H1 (cell line): ENCODE data around the gene BCL2. TPM values are rescaled to one million over a fixed set of nuclear protein-coding genes. Genes with fewer than 3 reads are reported as not detected.
A peak's percentile ranks its signal among the peaks of the same experiment; 100 is the strongest.

ENCODE experiments used
- CTCF ChIA-PET: fragments of 300-600 bp; sonication (Branson Sonifier 250); formaldehyde crosslinking; loops from one replicate; lab custom pipeline; 2021; ENCODE audit not compliant: partially characterized antibody; lab: Charles Lee
- POLR2A ChIA-PET: fragments of 300-600 bp; sonication (Branson Sonifier 250); formaldehyde crosslinking; loops from one replicate; lab custom pipeline; 2021; ENCODE audit warnings: inconsistent platforms; ENCODE audit not compliant: partially characterized antibody; lab: Charles Lee
- DNase-seq, 2 experiments: peaks; one replicate each; pipeline versions ENCODE4 v3.0.0 to v3.0.0-alpha.2; 2010 to 2022; ENCODE audit warnings: low spot score in 2 of 2, low read depth in 1 of 2, mixed read lengths in 1 of 2
- FAIRE-seq: peaks from 2 replicates; lab custom pipeline; 2011; peaks lifted over from hg19 to GRCh38; lab: Jason Lieb, UNC
- H2AFZ ChIP-seq: 2 replicates; pipeline ENCODE4 v1.8.1; 2012; ENCODE audit warnings: low read length, inconsistent platforms
- H2AK5ac ChIP-seq: 2 replicates; pipeline ENCODE4 v1.6.1; 2013; ENCODE audit warnings: low read depth, low read length
- H2BK120ac ChIP-seq: replicated peaks from 2 replicates; pipeline ENCODE3; 2013; ENCODE audit warnings: low read depth, low read length, inconsistent platforms
- H2BK12ac ChIP-seq: 2 replicates; pipeline ENCODE4 v1.6.1; 2013; ENCODE audit warnings: low read depth, low read length
- H2BK15ac ChIP-seq: 2 replicates; pipeline ENCODE4 v1.6.1; 2013; ENCODE audit warnings: low read length
- H2BK20ac ChIP-seq: 2 replicates; pipeline ENCODE4 v1.6.1; 2013; ENCODE audit warnings: low read length
- H2BK5ac ChIP-seq: 2 replicates; pipeline ENCODE4 v1.6.1; 2013; ENCODE audit warnings: low read depth, low read length
- H3K14ac ChIP-seq: 2 replicates; pipeline ENCODE4 v1.6.1; 2013; ENCODE audit warnings: inconsistent platforms; ENCODE audit not compliant: insufficient read length
- H3K18ac ChIP-seq: 2 replicates; pipeline ENCODE4 v1.6.1; 2013; ENCODE audit warnings: low read length; ENCODE audit errors: extremely low read depth
- H3K23ac ChIP-seq: 2 replicates; pipeline ENCODE4 v1.6.1; 2013; ENCODE audit warnings: inconsistent platforms; ENCODE audit not compliant: insufficient read length
- H3K23me2 ChIP-seq: 2 replicates; pipeline ENCODE4 v1.6.1; 2013; ENCODE audit warnings: low read depth, low read length
- H3K27ac ChIP-seq: 2 replicates; pipeline ENCODE4 v1.6.1; 2011; ENCODE audit warnings: low read depth, low read length, inconsistent platforms
- H3K27me3 ChIP-seq, 4 experiments: replicated peaks in 1 of 4; 1 replicate in 1 of 4; 2 replicates in 3 of 4; pipeline versions ENCODE4 v1.6.1 to v1.8.1; 2011 to 2013; ENCODE audit warnings: low read length in 3 of 4, mild to moderate bottlenecking in 3 of 4, inconsistent platforms in 2 of 4, mixed read lengths in 2 of 4, moderate library complexity in 1 of 4; ENCODE audit not compliant: control insufficient read depth in 3 of 4, insufficient read depth in 3 of 4; ENCODE audit errors: extremely low read depth in 1 of 4
- H3K36me3 ChIP-seq, 4 experiments: 2 replicates each; pipeline versions ENCODE4 v1.6.1 to v1.8.1; 2011 to 2013; ENCODE audit warnings: mild to moderate bottlenecking in 4 of 4, low read length in 3 of 4, moderate library complexity in 2 of 4, control low read depth in 1 of 4, inconsistent platforms in 1 of 4; ENCODE audit not compliant: insufficient read depth in 4 of 4, control insufficient read depth in 2 of 4
- H3K4ac ChIP-seq: replicated peaks from 2 replicates; pipeline ENCODE3; 2013; ENCODE audit warnings: low read length, low read depth, mixed read lengths, inconsistent platforms; ENCODE audit not compliant: insufficient read length
- H3K4me1 ChIP-seq, 4 experiments: replicated peaks in 1 of 4; 1 replicate in 1 of 4; 2 replicates in 3 of 4; pipeline versions ENCODE4 v1.6.1 to v1.8.1; 2011 to 2013; ENCODE audit warnings: low read length in 3 of 4, inconsistent platforms in 2 of 4, mixed read lengths in 1 of 4; ENCODE audit not compliant: insufficient read depth in 4 of 4, control insufficient read depth in 3 of 4
- H3K4me2 ChIP-seq, 2 experiments: 2 replicates each; pipeline versions ENCODE4 v1.6.1 to v1.8.1; 2011 to 2013; ENCODE audit warnings: low read depth in 2 of 2, low read length in 2 of 2, control low read depth in 1 of 2, inconsistent platforms in 1 of 2, mild to moderate bottlenecking in 1 of 2; ENCODE audit not compliant: insufficient read depth in 1 of 2
- H3K4me3 ChIP-seq, 4 experiments: fragments of 200-600, 300-600 bp in 1 of 4; sonication (generic), shearing (Covaris generic), sonication (Bioruptor Twin) in 1 of 4; 2 replicates each; pipeline versions ENCODE4 v1.5.1 to v1.8.1; 2011 to 2016; ENCODE audit warnings: low read length in 4 of 4, low read depth in 3 of 4, control low read depth in 2 of 4, inconsistent platforms in 2 of 4, mild to moderate bottlenecking in 2 of 4, mixed read lengths in 1 of 4, moderate library complexity in 1 of 4; ENCODE audit not compliant: insufficient read depth in 2 of 4; ENCODE audit errors: extremely low read depth in 1 of 4
- H3K56ac ChIP-seq: replicated peaks from 2 replicates; pipeline ENCODE3; 2013; ENCODE audit warnings: low read depth, mild to moderate bottlenecking, mixed read lengths, low read length, inconsistent platforms; ENCODE audit not compliant: insufficient read length
- H3K79me1 ChIP-seq: 2 replicates; pipeline ENCODE4 v1.6.1; 2013; ENCODE audit warnings: low read depth, low read length, control low read depth
- H3K79me2 ChIP-seq, 2 experiments: 2 replicates each; pipeline versions ENCODE4 v1.6.1 to v1.8.1; 2012 to 2013; ENCODE audit warnings: low read length in 2 of 2, mild to moderate bottlenecking in 2 of 2, inconsistent platforms in 1 of 2; ENCODE audit not compliant: insufficient read depth in 2 of 2, control insufficient read depth in 1 of 2
- H3K9ac ChIP-seq, 4 experiments: replicated peaks in 1 of 4; 1 replicate in 1 of 4; 2 replicates in 3 of 4; pipeline versions ENCODE4 v1.6.1 to v1.8.1; 2011 to 2013; ENCODE audit warnings: low read depth in 3 of 4, low read length in 3 of 4, control low read depth in 2 of 4, mild to moderate bottlenecking in 2 of 4, moderate library complexity in 2 of 4, inconsistent platforms in 1 of 4; ENCODE audit errors: extremely low read depth in 1 of 4
- H3K9me3 ChIP-seq, 2 experiments: 2 replicates each; pipeline versions ENCODE4 v1.6.1 to v1.8.1; 2012 to 2013; ENCODE audit warnings: mild to moderate bottlenecking in 2 of 2, moderate library complexity in 2 of 2, control low read depth in 1 of 2, inconsistent platforms in 1 of 2, low read depth in 1 of 2, low read length in 1 of 2, mixed read lengths in 1 of 2; ENCODE audit not compliant: insufficient read depth in 2 of 2
- H4K20me1 ChIP-seq, 2 experiments: replicated peaks in 1 of 2; 2 replicates each; pipeline versions ENCODE3 to v1.8.1; 2011 to 2013; ENCODE audit warnings: inconsistent platforms in 2 of 2, low read length in 2 of 2, mild to moderate bottlenecking in 1 of 2; ENCODE audit not compliant: insufficient read depth in 2 of 2, control insufficient read depth in 1 of 2
- H4K5ac ChIP-seq: 2 replicates; pipeline ENCODE4 v1.6.1; 2013; ENCODE audit warnings: low read length, low read depth, mixed read lengths, inconsistent platforms; ENCODE audit not compliant: insufficient read length
- H4K8ac ChIP-seq: 2 replicates; pipeline ENCODE4 v1.8.0; 2013; ENCODE audit warnings: mild to moderate bottlenecking, moderate library complexity, low read length, inconsistent platforms; ENCODE audit not compliant: insufficient read depth; ENCODE audit errors: extremely low read depth
- H4K91ac ChIP-seq: replicated peaks from 2 replicates; pipeline ENCODE3; 2013; ENCODE audit warnings: low read length, mixed read lengths, inconsistent platforms; ENCODE audit not compliant: insufficient read length
- CEBPB ChIP-seq: IDR thresholded peaks from 2 replicates; pipeline ENCODE4 v1.6.1; 2012; ENCODE audit warnings: low read depth, low read length
- GABPA ChIP-seq: IDR thresholded peaks from 2 replicates; pipeline ENCODE4 v1.6.1; 2011; ENCODE audit warnings: mild to moderate bottlenecking, low read length, moderate library complexity, borderline replicate concordance; ENCODE audit not compliant: insufficient read depth
- SIX5 ChIP-seq: IDR thresholded peaks from 2 replicates; pipeline ENCODE4 v1.6.1; 2011; ENCODE audit warnings: mild to moderate bottlenecking, low read depth, low read length
- TAF1 ChIP-seq: IDR thresholded peaks from 2 replicates; pipeline ENCODE4 v1.6.1; 2011; ENCODE audit warnings: mild to moderate bottlenecking, low read depth, low read length
- WGBS, 2 experiments: shearing (Covaris generic) in 1 of 2; methylation state at CpG; one replicate each; pipeline versions ENCODE4 v1.1.6 to v1.1.7; 2013 to 2015; ENCODE audit warnings: low lambda C conversion rate in 2 of 2, mixed read lengths in 2 of 2, inconsistent platforms in 1 of 2, low coverage in 1 of 2, missing lambda C conversion rate in 1 of 2; ENCODE audit not compliant: insufficient replicate concordance in 2 of 2, insufficient coverage in 1 of 2, insufficient read length in 1 of 2; ENCODE audit errors: extremely low coverage in 1 of 2, missing lambda C conversion rate in 1 of 2; 5-methylcytosine and 5-hydroxymethylcytosine counted together
- polyA plus RNA-seq, 7 experiments: library from polyadenylated mRNA; depleted of rRNA in 3 of 7; stranded (reverse) in 5 of 7; unstranded in 2 of 7; fragments of >200 nt in 5 of 7; fragments of 200-250 nt in 2 of 7; gene quantifications; 1 replicate in 5 of 7; 2 replicates in 1 of 7; 4 replicates in 1 of 7; pipeline versions ENCODE4 v1.2.1 to v1.2.3, GENCODE V29; 2011 to 2013; ENCODE audit warnings: missing spikeins in 2 of 7, mixed read lengths in 2 of 7
- total RNA-seq: library from RNA; stranded (reverse); fragmentation: NEBNext Ultra II Directional; extraction: Animal tissue kit (Norgen Biotek cat#: 25700); gene quantifications from 2 replicates; pipeline ENCODE4 v1.2.1, GENCODE V29; 2021
- TF ChIP-seq, protein P1 (sequence below): IDR thresholded peaks from 2 replicates; pipeline ENCODE4 v1.6.1; 2012; ENCODE audit warnings: inconsistent platforms

Gene BCL2
- total and polyA plus RNA-seq, 2 of the 8 experiments (the other 6 are each of a cell fraction or from before 2014, with no cell fraction given) = 0.59 to 4.5 TPM

DNA sequence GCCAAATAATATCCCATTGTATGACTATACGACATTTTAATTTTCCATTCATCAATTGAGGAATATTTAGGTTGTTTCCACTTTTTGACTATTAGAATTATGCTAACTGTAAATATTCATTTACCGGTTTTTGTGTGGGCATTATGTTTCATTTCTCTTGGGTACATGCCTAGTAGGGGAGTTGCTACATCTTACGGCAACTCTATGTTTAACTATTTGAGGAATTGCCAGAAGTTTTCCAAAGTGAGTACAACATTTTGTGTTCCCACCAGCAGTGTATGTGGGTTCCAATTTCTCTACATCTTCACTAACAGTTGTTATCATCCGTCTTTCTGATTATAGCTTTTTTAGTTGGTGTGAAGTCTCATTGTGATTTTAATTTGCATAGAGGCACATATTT is 49.0 kb upstream of the BCL2 start:
- no peak overlapping the region for H3K9ac ChIP-seq

More for the DNA sequence above, 49.0 kb upstream of the BCL2 start:
- no peak overlapping the region for H4K5ac ChIP-seq
- no peak overlapping the region for H2BK5ac ChIP-seq
- WGBS, 2 experiments = 93% methylated on average over 4 of the region's 4 CpGs; no CpG with 5 or more reads in 1 of the 2 experiments
- no peak overlapping the region for H3K56ac ChIP-seq
- no peak overlapping the region for H3K4ac ChIP-seq
- CTCF ChIA-PET = interaction anchor here (1.0 to 1.1 kb wide), 2 partner anchors 17 to 29 kb away, joined by 3 read pairs; no protein-coding TSS in a partner anchor
- no peak overlapping the region for H3K14ac ChIP-seq
- H4K8ac ChIP-seq = no peak overlapping the region
- H3K9me3 ChIP-seq = peaks cover 5 to 8% of the 10 kb centered on the region in 2 experiments
- H3K79me1 ChIP-seq = no peaks in the 10 kb centered on the region
- DNase-seq = no peak
- no peak overlapping the region for H2BK120ac ChIP-seq
- H3K23ac ChIP-seq = no peak overlapping the region
- TF ChIP-seq CEBPB = no peak
- no peak for TF ChIP-seq GABPA
- TF ChIP-seq SIX5 = no peak
- TF ChIP-seq TAF1 = no peak
- TF ChIP-seq, protein P1, sequence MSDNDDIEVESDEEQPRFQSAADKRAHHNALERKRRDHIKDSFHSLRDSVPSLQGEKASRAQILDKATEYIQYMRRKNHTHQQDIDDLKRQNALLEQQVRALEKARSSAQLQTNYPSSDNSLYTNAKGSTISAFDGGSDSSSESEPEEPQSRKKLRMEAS = no peak
- FAIRE-seq = no peak
- H3K27ac ChIP-seq = no peak overlapping the region
- H3K27me3 ChIP-seq = no peaks in the 10 kb centered on the region
- peaks cover 4% of the 10 kb centered on the region for H3K23me2 ChIP-seq
- H4K91ac ChIP-seq = no peak overlapping the region
- no peak overlapping the region for H3K18ac ChIP-seq
- H2BK15ac ChIP-seq = no peak overlapping the region
- no peak overlapping the region for H2BK20ac ChIP-seq
- H2AFZ ChIP-seq = no peak overlapping the region
- H3K4me2 ChIP-seq = no peak overlapping the region; a peak in 1 of 4 replicates
- H3K4me1 ChIP-seq = peaks cover 0 to 2% (median 0%) of the 10 kb centered on the region in 4 experiments; a peak in 2 of 7 replicates
- H3K79me2 ChIP-seq = peaks cover 0 to 26% of the 10 kb centered on the region in 2 experiments; a peak in 3 of 4 replicates
- H3K4me3 ChIP-seq = peak overlapping the region in 1 of 4 experiments; percentile 83; a peak in 2 of 8 replicates
- H4K20me1 ChIP-seq = peaks cover 0 to 2% of the 10 kb centered on the region in 2 experiments
- H2BK12ac ChIP-seq = no peak overlapping the region
- H3K36me3 ChIP-seq = no peaks in the 10 kb centered on the region; a peak in 1 of 8 replicates
- no peak overlapping the region for H2AK5ac ChIP-seq
- POLR2A ChIA-PET = interaction anchor here (1.7 kb wide), 1 partner anchor 143 kb away, joined by 3 read pairs; no protein-coding TSS in a partner anchor
